ENCODE data around the gene PDE6A. TPM values are rescaled to one million over a fixed set of nuclear protein-coding genes. Genes with fewer than 3 reads are reported as not detected.

Gene PDE6A
- total RNA-seq, 1 experiment from 2014 or later = 2.6 TPM

GRCh38 chr5:149851211-149851610, 93.4 kb downstream of the PDE6A start:
- Histone ChIP-seq H3K36me3 (ENCODE audit: control insufficient read depth, insufficient read depth, low read length) (no peaks in the 10 kb centered on the region; the same call in 1 of the 2 replicates), H3K9me3 (no peaks in the 10 kb centered on the region), H3K27me3 (replicated peaks; ENCODE audit: control insufficient read depth, insufficient read depth, low read length) (no peaks in the 10 kb centered on the region), H3K4me3 (ENCODE audit: low read depth, low read length) (no peak overlapping the region), H3K4me1 (no peaks in the 10 kb centered on the region)
- H3K4me1 Mint-ChIP-seq (ENCODE audit: low read depth, unreplicated experiment) = no peaks in the 10 kb centered on the region
- peak in 1 of 2 experiments; percentile 3 for DNase-seq
- H3K4me3 Mint-ChIP-seq (ENCODE audit: unreplicated experiment) = no peak overlapping the region
- CTCF ChIA-PET = interaction anchor here (1.1 kb wide), 1 partner anchor 17 kb away, joined by 3 read pairs; no protein-coding TSS in a partner anchor
- H3K9me3 Mint-ChIP-seq (ENCODE audit: unreplicated experiment) = no peaks in the 10 kb centered on the region
- H3K36me3 Mint-ChIP-seq (ENCODE audit: insufficient read depth, unreplicated experiment) = peaks cover 5% of the 10 kb centered on the region
- H3K27me3 Mint-ChIP-seq (ENCODE audit: insufficient read depth, unreplicated experiment) = no peaks in the 10 kb centered on the region
- no peak overlapping the region for H3K27ac Mint-ChIP-seq (ENCODE audit: unreplicated experiment)
- no peak for TF ChIP-seq CTCF (IDR thresholded peaks at IDR 0.05; ENCODE audit: insufficient read depth in 1 of 2, low read depth in 1 of 2, low read length in 1 of 2, severe bottlenecking in 1 of 2, unreplicated experiment in 1 of 2)
- POLR2A ChIA-PET = no interaction called here
- intact Hi-C loops (cut with micrococcal nuclease; ENCODE audit: unreplicated experiment) = loop anchor here (5.0 kb wide), 1 partner anchor 141 kb away; no protein-coding TSS in a partner anchor
- no TSS peak for BruUV-seq (replicated peaks)

GRCh38 chr5:149849966-149850910, 94.4 kb downstream of the PDE6A start:
- CTCF ChIA-PET = interaction anchor here (0.5 to 1.1 kb wide), 3 partner anchors 14 to 110 kb away, joined by 3 read pairs; partner anchors contain the start of gene SLC26A2
- intact Hi-C loops (cut with micrococcal nuclease; ENCODE audit: unreplicated experiment) = loop anchor here (5.0 kb wide), 1 partner anchor 142 kb away; no protein-coding TSS in a partner anchor
- DNase-seq = no peak
- Histone ChIP-seq H3K27me3 (replicated peaks; ENCODE audit: control insufficient read depth, insufficient read depth, low read length) (no peaks in the 10 kb centered on the region), H3K4me1 (no peaks in the 10 kb centered on the region), H3K36me3 (ENCODE audit: control insufficient read depth, insufficient read depth, low read length) (no peaks in the 10 kb centered on the region; the same call in 1 of the 2 replicates), H3K9me3 (no peaks in the 10 kb centered on the region), H3K4me3 (ENCODE audit: low read depth, low read length) (no peak overlapping the region)
- no peak for TF ChIP-seq CTCF (IDR thresholded peaks at IDR 0.05; ENCODE audit: insufficient read depth in 1 of 2, low read depth in 1 of 2, low read length in 1 of 2, severe bottlenecking in 1 of 2, unreplicated experiment in 1 of 2)
- H3K4me1 Mint-ChIP-seq (ENCODE audit: low read depth, unreplicated experiment) = no peaks in the 10 kb centered on the region
- BruUV-seq (replicated peaks) = no TSS peak
- H3K27me3 Mint-ChIP-seq (ENCODE audit: insufficient read depth, unreplicated experiment) = no peaks in the 10 kb centered on the region
- no peak overlapping the region for H3K27ac Mint-ChIP-seq (ENCODE audit: unreplicated experiment)
- POLR2A ChIA-PET = no interaction called here
- H3K9me3 Mint-ChIP-seq (ENCODE audit: unreplicated experiment) = no peaks in the 10 kb centered on the region
- peaks cover 5% of the 10 kb centered on the region for H3K36me3 Mint-ChIP-seq (ENCODE audit: insufficient read depth, unreplicated experiment)
- no peak overlapping the region for H3K4me3 Mint-ChIP-seq (ENCODE audit: unreplicated experiment)

GRCh38 chr5:149849280-149849965, 95.2 kb downstream of the PDE6A start:
- POLR2A ChIA-PET = no interaction called here
- BruUV-seq (replicated peaks) = no TSS peak
- no peak overlapping the region for H3K27ac Mint-ChIP-seq (ENCODE audit: unreplicated experiment)
- intact Hi-C loops (cut with micrococcal nuclease; ENCODE audit: unreplicated experiment) = no loop called here
- TF ChIP-seq CTCF (IDR thresholded peaks at IDR 0.05; ENCODE audit: insufficient read depth in 1 of 2, low read depth in 1 of 2, low read length in 1 of 2, severe bottlenecking in 1 of 2, unreplicated experiment in 1 of 2) = no peak
- no peak overlapping the region for H3K4me3 Mint-ChIP-seq (ENCODE audit: unreplicated experiment)
- no peaks in the 10 kb centered on the region for H3K9me3 ChIP-seq
- peaks cover 5% of the 10 kb centered on the region for H3K36me3 Mint-ChIP-seq (ENCODE audit: insufficient read depth, unreplicated experiment)
- H3K27me3 ChIP-seq (replicated peaks; ENCODE audit: control insufficient read depth, insufficient read depth, low read length) = no peaks in the 10 kb centered on the region
- H3K4me1 ChIP-seq = no peaks in the 10 kb centered on the region
- H3K4me3 ChIP-seq (ENCODE audit: low read depth, low read length) = no peak overlapping the region
- no peak for DNase-seq
- no peaks in the 10 kb centered on the region for H3K9me3 Mint-ChIP-seq (ENCODE audit: unreplicated experiment)
- CTCF ChIA-PET = interaction anchor here (0.5 to 1.0 kb wide), 2 partner anchors 13 to 111 kb away, joined by 3 read pairs; partner anchors contain the start of gene SLC26A2
- H3K27me3 Mint-ChIP-seq (ENCODE audit: insufficient read depth, unreplicated experiment) = no peaks in the 10 kb centered on the region
- H3K4me1 Mint-ChIP-seq (ENCODE audit: low read depth, unreplicated experiment) = no peaks in the 10 kb centered on the region
- no peaks in the 10 kb centered on the region; the same call in 1 of the 2 replicates for H3K36me3 ChIP-seq (ENCODE audit: control insufficient read depth, insufficient read depth, low read length)
